GM06990 (cell line): ENCODE data around the gene CIZ1.

Experiments
- DNase-seq: peaks from one replicate; pipeline ENCODE4 v3.0.0-alpha.2; 2011; ENCODE audit not compliant: insufficient read length; ENCODE audit errors: extremely low read depth
- H3K27me3 ChIP-seq: replicated peaks from 2 replicates; pipeline ENCODE4 v1.6.0; 2011; ENCODE audit warnings: low read length; ENCODE audit not compliant: control insufficient read depth, insufficient read depth
- H3K36me3 ChIP-seq: 2 replicates; pipeline ENCODE4 v1.5.1; 2011; ENCODE audit warnings: low read length; ENCODE audit not compliant: control insufficient read depth, insufficient read depth
- H3K4me3 ChIP-seq: replicated peaks from 2 replicates; pipeline ENCODE4 v1.5.1; 2011; ENCODE audit warnings: low read depth, mild to moderate bottlenecking, control low read depth, low read length
- TF ChIP-seq, protein P1 (sequence below): IDR thresholded peaks from 2 replicates; pipeline ENCODE4 v1.5.1; 2011; ENCODE audit warnings: low read length, control low read depth, mild to moderate bottlenecking, inconsistent platforms; ENCODE audit not compliant: insufficient read depth, poor library complexity, severe bottlenecking

The CIZ1 gene

GRCh38 chr9:128146591-128147120, 44.7 kb downstream of the CIZ1 start:
- DNase-seq, result no peak
- H3K4me3 ChIP-seq, result no peak overlapping the region
- no peaks in the 10 kb centered on the region for H3K36me3 ChIP-seq
- TF ChIP-seq, protein P1, sequence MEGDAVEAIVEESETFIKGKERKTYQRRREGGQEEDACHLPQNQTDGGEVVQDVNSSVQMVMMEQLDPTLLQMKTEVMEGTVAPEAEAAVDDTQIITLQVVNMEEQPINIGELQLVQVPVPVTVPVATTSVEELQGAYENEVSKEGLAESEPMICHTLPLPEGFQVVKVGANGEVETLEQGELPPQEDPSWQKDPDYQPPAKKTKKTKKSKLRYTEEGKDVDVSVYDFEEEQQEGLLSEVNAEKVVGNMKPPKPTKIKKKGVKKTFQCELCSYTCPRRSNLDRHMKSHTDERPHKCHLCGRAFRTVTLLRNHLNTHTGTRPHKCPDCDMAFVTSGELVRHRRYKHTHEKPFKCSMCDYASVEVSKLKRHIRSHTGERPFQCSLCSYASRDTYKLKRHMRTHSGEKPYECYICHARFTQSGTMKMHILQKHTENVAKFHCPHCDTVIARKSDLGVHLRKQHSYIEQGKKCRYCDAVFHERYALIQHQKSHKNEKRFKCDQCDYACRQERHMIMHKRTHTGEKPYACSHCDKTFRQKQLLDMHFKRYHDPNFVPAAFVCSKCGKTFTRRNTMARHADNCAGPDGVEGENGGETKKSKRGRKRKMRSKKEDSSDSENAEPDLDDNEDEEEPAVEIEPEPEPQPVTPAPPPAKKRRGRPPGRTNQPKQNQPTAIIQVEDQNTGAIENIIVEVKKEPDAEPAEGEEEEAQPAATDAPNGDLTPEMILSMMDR, result no peak
- H3K27me3 ChIP-seq, result no peaks in the 10 kb centered on the region; the same call in none of the 2 replicates

DNA sequence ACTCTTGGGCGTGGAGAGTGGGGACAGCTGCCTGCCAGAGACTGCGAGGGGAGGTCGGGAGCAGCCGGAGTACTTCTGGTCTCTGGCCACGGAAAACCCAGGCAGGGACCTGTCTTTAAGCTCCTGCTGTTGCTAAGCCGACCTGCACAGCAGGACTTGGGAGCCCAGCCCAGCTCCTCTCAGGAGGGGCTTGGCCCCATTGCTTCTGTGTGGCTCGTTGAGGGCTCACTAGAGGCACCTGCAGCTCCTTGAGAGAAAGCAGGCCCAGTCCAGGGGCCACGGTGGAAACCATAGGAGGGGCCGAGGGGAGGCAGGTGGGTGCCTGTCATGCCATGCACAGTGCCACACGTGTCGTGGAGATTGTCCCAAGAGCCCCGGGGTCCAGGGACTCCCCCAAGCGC, 45.4 kb downstream of the CIZ1 start:
- TF ChIP-seq, protein P1, result no peak
- Histone ChIP-seq H3K27me3 (no peaks in the 10 kb centered on the region; the same call in none of the 2 replicates), H3K4me3 (no peak overlapping the region), H3K36me3 (no peaks in the 10 kb centered on the region)
- no peak for DNase-seq

GRCh38 chr9:128145536-128145935, 45.8 kb downstream of the CIZ1 start:
- no peak for DNase-seq
- Histone ChIP-seq H3K27me3 (no peaks in the 10 kb centered on the region; the same call in none of the 2 replicates), H3K4me3 (no peak overlapping the region), H3K36me3 (no peaks in the 10 kb centered on the region)
- TF ChIP-seq, protein P1, result no peak

GRCh38 chr9:128144239-128145181, 46.9 kb downstream of the CIZ1 start:
- H3K27me3 ChIP-seq, result no peaks in the 10 kb centered on the region; the same call in none of the 2 replicates
- H3K4me3 ChIP-seq, result no peak overlapping the region
- DNase-seq, result no peak

DNA sequence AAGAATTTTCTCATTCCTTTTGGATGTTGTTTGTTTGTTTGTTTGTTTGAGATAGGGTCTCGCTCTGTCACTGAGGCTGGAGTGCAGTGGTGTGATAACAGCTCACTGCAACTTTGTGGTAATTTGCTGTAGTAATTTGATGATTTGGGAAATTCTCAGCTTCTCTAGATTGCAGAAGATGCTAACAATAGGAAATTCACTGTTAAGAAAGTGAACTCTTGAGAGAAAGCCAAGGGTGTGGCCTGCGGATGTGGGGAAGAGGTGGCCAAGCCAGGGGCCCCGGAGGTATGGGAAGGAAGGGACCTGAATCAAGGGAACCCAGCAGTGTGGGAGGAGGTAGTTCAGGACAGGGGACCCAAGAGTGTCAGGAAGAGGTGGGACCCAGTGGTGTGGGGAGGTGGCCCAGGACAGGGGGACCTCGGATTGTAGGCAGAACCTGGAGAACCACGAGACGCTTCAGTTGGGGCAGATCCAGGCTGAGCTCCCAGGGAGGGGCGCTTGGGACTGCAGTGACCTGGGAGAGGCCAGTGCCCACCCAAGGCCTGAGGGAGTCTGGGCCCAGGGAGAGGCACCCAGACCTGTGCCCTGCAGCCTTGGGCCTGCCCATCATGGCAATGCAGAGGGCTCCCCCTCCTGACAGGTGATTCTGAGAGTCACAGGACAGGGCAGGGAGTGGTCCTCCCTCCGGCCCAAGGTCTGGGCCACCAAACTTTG, 47.7 kb downstream of the CIZ1 start:
- Histone ChIP-seq H3K27me3 (no peaks in the 10 kb centered on the region; the same call in 1 of the 2 replicates), H3K36me3 (no peaks in the 10 kb centered on the region), H3K4me3 (no peak overlapping the region)
- TF ChIP-seq, protein P1, result no peak
- no peak for DNase-seq

More at GRCh38 chr9:128144239-128145181, 46.9 kb downstream of the CIZ1 start:
- H3K36me3 ChIP-seq, result no peaks in the 10 kb centered on the region
- TF ChIP-seq, protein P1, result no peak
